H1 (cell line): ENCODE data around the gene RNF175. TPM values are rescaled to one million over a fixed set of nuclear protein-coding genes. Genes with fewer than 3 reads are reported as not detected.

Experiments used
- BCL11A ChIP-seq, 2 experiments: IDR thresholded peaks; one replicate each; pipeline ENCODE4 v1.6.1; 2011; ENCODE audit warnings: low read depth in 2 of 2, low read length in 2 of 2, mild to moderate bottlenecking in 2 of 2
- CHD1 ChIP-seq: IDR thresholded peaks from 2 replicates; pipeline ENCODE4 v1.6.1; 2012; ENCODE audit warnings: low read depth, low read length, improper control_type of control experiment
- CHD2 ChIP-seq: IDR thresholded peaks from 2 replicates; pipeline ENCODE4 v1.6.1; 2012; ENCODE audit warnings: low read length, improper control_type of control experiment
- CHD7 ChIP-seq: fragments of 300-600 bp; sonication (generic); IDR thresholded peaks from 2 replicates; pipeline ENCODE4 v1.7.1; 2012; ENCODE audit warnings: low read length, moderate library complexity, mild to moderate bottlenecking, inconsistent platforms; ENCODE audit not compliant: insufficient replicate concordance
- EZH2 ChIP-seq: fragments of 200-600 bp; sonication (generic); IDR thresholded peaks from 2 replicates; pipeline ENCODE4 v1.7.1; 2012; ENCODE audit warnings: low read depth, mild to moderate bottlenecking, moderate library complexity, low read length, inconsistent platforms; ENCODE audit not compliant: severe bottlenecking
- KDM4A ChIP-seq: IDR thresholded peaks from one replicate; pipeline ENCODE4 v1.7.1; 2012; ENCODE audit warnings: low read depth, mild to moderate bottlenecking, moderate library complexity, low read length, inconsistent platforms; ENCODE audit not compliant: severe bottlenecking
- PHF8 ChIP-seq: fragments of 200-600 bp; sonication (generic); conservative IDR thresholded peaks from 2 replicates; pipeline ENCODE4 v1.7.1; 2012; ENCODE audit warnings: low read depth, mild to moderate bottlenecking, inconsistent platforms, low read length, moderate library complexity
- RBBP5 ChIP-seq: IDR thresholded peaks from 2 replicates; pipeline ENCODE4 v1.7.1; 2012; ENCODE audit warnings: low read depth, mild to moderate bottlenecking, inconsistent platforms, low read length, moderate library complexity, borderline replicate concordance
- SIN3A ChIP-seq, 2 experiments: IDR thresholded peaks in 1 of 2; conservative IDR thresholded peaks in 1 of 2; 2 replicates each; pipeline ENCODE4 v1.6.1; 2011 to 2012; ENCODE audit warnings: low read length in 2 of 2, improper control_type of control experiment in 1 of 2, low read depth in 1 of 2, mild to moderate bottlenecking in 1 of 2
- SIRT6 ChIP-seq: IDR thresholded peaks from one replicate; pipeline ENCODE4 v1.7.1; 2012; ENCODE audit warnings: low read length, inconsistent platforms
- SP1 ChIP-seq: IDR thresholded peaks from 2 replicates; pipeline ENCODE4 v1.6.1; 2011; ENCODE audit warnings: low read depth, low read length
- SP4 ChIP-seq: IDR thresholded peaks from 2 replicates; pipeline ENCODE4 v1.6.1; 2012; ENCODE audit warnings: low read length, inconsistent platforms
- TEAD4 ChIP-seq: IDR thresholded peaks from 2 replicates; pipeline ENCODE4 v1.6.1; 2012; ENCODE audit warnings: low read depth, low read length, inconsistent platforms, mixed read lengths
- polyA plus RNA-seq, 7 experiments: library from polyadenylated mRNA; depleted of rRNA in 3 of 7; stranded (reverse) in 5 of 7; unstranded in 2 of 7; fragments of >200 nt in 5 of 7; fragments of 200-250 nt in 2 of 7; gene quantifications; 1 replicate in 5 of 7; 2 replicates in 1 of 7; 4 replicates in 1 of 7; pipeline versions ENCODE4 v1.2.1 to v1.2.3, GENCODE V29; 2011 to 2013; ENCODE audit warnings: missing spikeins in 2 of 7, mixed read lengths in 2 of 7
- total RNA-seq: library from RNA; stranded (reverse); fragmentation: NEBNext Ultra II Directional; extraction: Animal tissue kit (Norgen Biotek cat#: 25700); gene quantifications from 2 replicates; pipeline ENCODE4 v1.2.1, GENCODE V29; 2021

RNF175 gene
- total and polyA plus RNA-seq, 2 of the 8 experiments (the other 6 are each of a cell fraction or from before 2014, with no cell fraction given) = 7.9 to 9.8 TPM

- TF ChIP-seq CHD7 (no peak), EZH2 (no peak), KDM4A (no peak), CHD1 (0 out of 2 replicates have a peak, but pooled peaks have one; percentile 54), SIN3A (conservative IDR thresholded peaks at IDR 0.05 in 1 of 2, IDR thresholded peaks at IDR 0.05 in 1 of 2; ENCODE audit: low read depth in 1 of 2, low read length in 2 of 2) (peak in 1 of 2 experiments; percentile 57; a peak in 1 of 4 replicates), PHF8 (0 out of 2 replicates have a peak, but pooled peaks have one; percentile 2), RBBP5 (no peak), CHD2 (no peak), BCL11A (IDR thresholded peaks at IDR 0.05; ENCODE audit: low read depth in 2 of 2, low read length in 2 of 2) (no peak), SP1 (no peak), TEAD4 (no peak), SP4 (no peak), SIRT6 (no peak)
These were observed 28.2 kb upstream of the RNF175 start (continued) for GRCh38 chr4:153788051-153788412.
